ENCODE measurements around the gene DAB2. TPM values are rescaled to one million over a fixed set of nuclear protein-coding genes. Genes with fewer than 3 reads are reported as not detected.
"Not testable (repeated sequence)": the region's sequence is repeated elsewhere in the genome, so short reads cannot be mapped to it uniquely, and the experiment has no call there.

DAB2 gene
- polyA plus RNA-seq, 12 donors, result 81.9 to 151 (median 116) TPM; not detected in 1

DNA sequence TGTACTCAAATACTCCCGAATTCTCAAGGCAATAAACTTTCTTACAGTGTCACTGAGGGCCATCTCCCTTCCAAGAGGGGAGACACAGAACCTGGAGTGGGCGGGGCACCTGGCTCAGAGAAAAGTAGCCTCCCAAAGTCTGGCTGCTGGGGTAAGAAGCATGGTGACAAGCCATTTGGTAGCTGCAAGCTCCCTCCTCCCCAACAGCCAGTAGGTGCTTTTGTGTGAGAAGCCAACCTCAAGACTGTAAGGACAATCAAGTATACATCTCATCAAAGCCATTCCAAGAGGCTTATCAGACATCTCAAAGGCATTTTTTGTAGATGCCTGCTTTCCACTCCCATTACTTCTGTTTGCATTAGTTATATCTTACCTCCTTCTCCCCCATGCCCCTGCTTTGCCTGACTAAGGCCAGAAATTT, 1.4 kb downstream of the DAB2 start:
- DNase-seq, result peak; percentile 52

DNA sequence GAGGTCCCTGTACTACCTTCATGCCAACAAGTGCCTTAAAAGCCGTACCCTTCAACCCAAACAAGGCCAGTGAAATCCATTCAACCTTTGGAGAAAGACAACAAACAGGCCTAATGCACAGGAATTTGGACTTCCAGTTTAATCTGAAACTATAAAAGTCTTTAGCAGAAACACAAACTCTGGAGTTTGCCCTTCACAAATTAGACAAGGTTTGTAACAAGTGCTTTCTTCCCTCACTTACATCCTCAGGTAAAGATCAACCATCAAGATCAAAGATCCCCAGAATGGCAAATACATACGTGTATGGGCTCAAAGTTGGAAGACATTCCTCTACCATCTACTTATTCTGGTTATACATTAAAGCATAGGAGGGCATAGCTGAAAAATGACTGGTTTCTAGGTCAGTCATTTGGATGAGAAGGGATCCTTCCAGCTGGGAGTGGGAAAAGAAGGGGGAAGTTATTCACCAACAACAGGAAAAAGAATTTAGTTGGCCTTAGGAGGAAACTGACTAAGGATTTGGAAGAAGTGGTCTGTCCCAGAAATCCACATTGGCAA, 2.0 kb downstream of the DAB2 start:
- DNase-seq, result no peak

DNA sequence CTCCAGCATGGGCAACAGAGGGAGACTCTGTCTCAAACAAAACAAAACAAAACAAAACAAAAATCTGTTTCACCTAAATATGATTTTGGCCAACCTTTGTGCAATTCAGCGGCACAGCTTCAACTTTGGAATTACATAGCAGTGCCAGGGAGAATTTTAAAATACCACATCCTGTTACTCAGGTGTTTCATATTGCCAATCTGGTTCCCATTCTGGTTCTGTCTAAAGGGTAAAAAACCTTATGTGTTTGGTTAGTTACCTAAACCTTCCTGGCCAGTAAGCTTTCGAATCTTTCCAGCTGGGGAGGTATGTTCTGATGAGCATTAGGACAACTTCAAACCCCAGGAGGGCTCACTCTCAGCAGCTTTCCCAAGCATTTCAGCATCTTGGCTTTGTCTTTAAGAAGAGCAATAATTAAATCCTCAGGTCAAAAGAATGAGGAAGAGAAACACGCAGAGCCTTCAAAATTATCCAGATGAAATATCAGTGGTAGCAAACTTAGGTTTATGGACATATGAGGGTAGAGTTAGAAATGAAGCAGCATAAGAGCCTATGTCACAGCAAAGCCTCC, 2.7 kb downstream of the DAB2 start:
- no peak for DNase-seq

DNA sequence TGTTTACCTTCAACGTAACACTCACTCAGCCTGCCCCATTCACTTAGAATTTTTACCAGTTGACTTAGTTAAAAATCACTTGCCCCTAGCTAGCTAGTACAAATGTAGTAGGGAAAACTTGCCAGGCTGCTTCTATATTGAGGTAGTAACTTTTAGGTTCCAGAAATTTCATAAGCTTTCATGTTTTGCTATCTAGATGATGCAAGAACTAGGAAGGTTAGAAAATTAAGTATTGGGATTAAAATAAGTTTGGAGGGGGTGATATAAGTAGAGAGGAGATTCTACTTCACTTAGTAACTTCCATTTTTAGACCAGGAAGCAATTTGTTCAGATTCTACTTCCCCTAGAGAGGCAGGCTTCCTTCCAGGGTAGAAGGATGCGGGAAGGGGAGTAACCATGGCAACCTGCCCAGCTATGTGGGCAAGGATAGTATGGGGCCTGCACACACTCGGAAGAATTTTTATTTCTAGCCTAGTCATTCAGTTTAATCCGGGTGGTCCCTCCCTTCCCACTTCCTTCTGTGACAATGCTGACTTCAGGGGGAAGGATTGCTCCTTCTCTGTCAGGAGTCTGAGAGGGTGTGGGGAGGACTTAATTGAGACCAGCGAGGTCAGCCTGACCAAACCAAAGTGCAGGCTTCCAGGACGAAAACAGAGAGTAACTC, 4.2 kb downstream of the DAB2 start:
- DNase-seq, result peak; percentile 70

DNA sequence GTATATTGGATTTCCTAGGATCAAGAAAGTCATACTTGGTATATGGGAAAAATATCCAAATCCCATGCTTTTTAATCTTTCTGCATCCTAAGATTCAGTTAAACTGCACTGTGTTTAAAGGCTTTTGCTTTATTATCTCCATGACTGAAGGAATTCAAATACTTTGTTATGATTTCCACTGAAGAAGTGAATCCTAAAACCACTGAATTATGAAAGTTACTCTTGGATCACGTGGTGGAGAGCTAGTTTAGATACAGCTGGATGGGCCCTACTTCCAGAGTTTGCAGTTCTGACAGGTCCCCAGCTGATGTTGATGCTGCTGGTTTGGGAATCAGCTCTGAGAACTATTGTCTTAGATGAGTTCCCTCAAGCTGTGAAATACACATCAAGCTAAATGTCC, 5.0 kb downstream of the DAB2 start:
- DNase-seq, result no peak

DNA sequence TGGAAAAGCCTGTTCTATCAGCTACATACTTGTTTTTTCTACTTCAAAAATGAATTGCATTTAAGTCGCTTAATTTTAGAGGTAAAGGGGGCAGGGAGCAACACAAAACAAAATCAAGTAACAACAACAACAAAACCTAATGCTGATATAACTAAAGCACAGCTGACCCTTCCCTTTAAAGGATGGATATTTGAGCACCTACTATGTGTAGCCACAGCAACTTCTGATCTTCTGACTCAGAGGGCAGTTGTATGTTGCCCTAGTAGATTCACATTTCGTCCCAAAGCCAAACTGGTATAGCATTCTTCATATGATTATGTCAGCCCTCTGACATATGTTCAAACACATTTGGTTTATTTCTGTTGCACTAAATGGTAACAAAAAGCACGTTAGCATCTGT, 6.8 kb downstream of the DAB2 start:
- DNase-seq, result no peak

DNA sequence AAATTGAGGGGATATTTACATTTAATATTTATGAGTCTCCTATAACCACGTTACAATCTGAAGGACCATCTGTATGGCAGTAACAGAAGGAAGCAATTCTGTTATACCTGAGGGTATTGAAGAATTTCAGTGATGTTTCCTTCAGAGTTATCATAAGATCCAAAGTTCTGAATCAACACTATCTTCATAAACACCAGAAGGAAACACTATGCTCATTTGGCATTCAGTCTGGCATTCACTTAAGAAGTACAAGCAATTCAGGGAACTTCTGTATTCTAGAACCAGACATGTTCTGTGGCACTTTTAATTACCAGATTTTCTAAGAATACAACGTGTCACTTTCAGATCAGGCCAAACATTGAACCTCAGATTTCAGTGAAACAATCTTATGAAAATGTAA, 9.6 kb downstream of the DAB2 start:
- no peak for DNase-seq

DNA sequence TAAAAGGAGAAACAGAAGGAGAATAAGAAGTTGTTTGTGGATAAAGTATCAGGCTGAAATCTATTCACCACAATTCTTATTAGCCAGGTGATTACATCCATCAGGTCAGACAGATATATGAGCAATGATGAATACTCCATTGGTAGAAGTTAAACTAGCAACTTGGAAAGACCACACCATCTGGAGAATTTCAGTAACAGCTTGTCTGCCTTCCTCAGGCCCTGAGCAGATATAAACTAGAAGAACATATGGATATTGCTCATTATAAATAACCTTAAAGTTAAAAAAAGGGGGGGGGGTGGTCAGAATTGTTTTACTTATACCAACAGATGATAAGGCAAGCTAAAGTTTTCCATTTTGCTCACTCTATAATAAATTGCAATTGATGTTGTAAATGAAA, 10.4 kb downstream of the DAB2 start:
- DNase-seq, result no peak

DNA sequence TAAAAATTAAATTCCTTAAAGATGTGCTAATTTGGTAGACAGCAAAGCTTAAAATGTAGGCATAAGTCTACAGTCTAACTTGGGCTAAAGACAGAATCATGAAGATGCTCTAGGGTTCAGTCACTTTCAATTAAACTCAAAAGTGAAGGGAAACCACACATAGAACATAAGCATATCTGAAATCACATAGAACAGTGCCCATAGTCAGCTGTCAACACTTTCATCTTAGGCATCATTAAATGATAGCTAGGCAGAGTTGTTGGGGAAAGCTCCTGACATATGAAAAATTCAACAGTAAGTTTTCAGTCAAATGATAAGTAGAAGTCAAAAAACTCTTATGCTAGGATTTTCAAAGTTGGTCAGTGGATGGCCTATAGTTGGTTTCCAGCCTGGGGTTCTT, 11.0 kb downstream of the DAB2 start:
- no peak for DNase-seq

DNA sequence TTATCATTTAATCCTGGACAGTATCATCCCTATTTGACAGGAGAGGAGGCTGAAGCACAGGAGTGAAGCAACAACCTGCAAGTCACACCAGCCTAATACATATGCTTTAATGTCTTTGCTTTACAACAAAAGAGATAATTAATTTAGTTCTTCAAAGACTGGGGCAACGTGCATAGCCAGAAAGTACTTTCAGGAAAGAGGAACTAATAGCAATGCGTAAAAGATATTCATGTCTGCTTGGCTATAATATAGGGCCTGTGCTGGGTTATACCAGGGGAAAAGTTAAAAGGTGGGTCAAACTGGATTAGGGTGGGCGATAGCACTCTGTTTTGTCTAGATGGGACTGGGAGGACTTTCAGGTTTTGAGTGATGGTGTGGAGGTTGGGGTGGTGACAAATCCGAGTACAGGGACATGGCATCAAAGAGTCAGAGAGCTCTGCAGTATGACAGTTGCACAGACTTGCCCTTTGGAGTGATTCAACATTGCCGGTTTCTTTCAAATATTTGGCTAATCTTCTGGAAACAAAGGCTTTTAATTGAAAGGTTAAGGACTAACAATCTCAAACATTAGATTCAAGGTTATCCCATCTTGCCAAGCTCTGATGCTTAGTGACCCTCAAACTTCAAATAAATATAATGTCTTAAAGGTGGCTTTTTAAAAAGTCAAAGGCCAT, 11.9 kb downstream of the DAB2 start:
- DNase-seq, result no peak

DNA sequence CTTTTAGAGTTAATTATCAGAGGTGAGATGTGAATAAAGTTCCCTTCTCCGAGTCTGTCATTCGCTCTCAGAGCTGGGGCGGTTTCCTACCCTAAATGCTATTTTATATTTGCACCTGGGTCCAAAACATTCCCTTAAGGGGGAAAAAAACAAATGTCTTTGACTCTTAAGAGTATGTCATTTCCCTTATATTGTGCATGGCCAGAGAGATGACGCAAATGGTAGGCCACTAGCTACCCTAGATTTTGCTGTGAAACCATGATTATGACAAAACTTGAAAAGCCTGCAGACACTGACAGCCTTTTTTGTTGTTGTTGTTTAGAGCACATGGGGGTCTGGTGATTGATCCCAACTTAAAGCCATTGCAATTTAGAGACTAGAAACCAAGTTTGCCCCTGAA, 12.8 kb downstream of the DAB2 start:
- no peak for DNase-seq

DNA sequence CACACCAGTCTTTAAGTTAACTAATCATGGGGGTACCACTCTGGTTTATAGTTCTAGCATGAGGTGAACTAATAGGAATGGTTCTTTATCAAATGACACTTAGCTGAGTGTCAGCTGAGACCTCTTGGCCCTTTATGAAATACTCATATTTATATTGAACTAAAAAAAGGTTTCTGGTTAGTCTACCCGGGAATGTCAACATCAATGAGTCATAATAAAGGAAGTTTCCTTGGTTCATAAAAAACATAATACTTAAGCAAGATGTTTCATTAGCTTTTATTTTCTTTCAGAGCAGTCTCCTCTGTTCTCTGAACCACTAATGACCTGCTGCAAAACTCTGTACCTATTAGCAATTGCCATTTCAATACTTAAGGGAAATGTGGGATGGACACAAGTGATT, 13.7 kb downstream of the DAB2 start:
- DNase-seq, result no peak

DNA sequence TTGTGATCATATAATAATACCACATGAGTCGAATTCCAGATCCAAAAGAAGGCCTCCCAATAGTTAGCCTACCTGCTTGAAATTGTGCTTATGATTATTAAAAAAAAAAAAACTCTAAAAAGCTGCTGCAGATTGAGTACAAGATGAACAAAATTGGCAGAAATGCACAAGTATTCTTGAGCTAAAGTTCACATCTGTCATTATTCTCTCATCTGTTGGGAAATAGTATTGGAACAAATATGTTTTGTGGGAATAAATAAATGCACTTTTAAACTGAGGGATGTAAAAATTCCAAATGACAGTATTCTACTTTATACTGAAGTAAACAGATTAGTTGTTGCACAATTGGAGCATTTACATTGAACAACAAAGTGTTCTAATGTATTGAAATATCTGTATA, 15.7 kb downstream of the DAB2 start:
- no peak for DNase-seq

DNA sequence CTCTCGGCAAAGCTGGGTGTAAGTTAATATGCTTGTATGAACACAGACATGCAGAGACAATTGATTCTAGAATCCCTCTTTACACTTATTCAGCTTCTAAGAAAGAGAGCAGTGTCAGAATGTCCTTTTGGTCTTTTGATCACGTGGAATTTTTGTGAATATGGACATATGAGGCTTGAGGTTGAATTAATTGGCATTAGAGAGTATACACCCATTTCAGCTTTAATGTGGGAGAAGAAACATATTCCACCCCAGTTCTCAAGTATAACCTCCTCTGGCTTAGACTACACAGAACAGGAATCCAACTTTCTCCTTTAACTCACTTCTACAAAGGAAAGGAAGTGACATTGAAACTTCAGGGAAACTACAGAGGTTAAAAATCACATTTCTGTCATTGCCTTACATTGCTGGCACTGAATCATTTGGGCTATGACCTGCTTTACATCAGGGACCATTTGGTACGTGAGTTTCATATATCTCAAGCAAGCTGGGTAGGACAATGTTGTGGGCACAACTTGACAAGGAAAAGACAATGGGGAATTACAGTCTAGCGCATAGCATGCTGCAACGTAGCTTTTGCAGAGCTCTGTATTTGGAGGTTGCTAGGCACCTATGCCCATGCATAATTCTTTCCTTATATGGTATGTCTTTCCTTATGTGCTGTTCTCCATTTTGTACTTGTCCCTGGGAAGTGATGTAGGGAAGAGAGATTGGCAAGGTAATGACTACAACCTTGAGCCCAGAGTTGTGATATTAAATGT, 19.5 kb downstream of the DAB2 start:
- no peak for DNase-seq

DNA sequence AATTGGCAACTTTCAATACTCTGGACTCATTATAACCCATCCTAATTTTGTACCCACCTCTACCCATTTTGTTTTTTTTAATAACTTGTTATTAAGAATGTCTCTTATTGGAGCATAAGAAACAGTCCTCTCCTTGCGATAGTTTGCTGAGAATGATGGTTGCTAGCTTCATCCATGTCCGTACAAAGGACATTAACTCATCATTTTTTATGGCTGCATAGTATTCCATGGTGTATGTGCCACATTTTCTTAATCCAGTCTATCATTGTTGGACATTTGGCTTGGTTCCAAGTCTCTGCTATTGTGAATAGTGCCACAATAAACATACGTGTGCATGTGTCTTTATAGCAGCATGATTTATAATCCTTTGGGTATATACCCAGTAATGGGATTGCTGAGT, 21.0 kb downstream of the DAB2 start:
- DNase-seq, result not testable (repeated sequence)

DNA sequence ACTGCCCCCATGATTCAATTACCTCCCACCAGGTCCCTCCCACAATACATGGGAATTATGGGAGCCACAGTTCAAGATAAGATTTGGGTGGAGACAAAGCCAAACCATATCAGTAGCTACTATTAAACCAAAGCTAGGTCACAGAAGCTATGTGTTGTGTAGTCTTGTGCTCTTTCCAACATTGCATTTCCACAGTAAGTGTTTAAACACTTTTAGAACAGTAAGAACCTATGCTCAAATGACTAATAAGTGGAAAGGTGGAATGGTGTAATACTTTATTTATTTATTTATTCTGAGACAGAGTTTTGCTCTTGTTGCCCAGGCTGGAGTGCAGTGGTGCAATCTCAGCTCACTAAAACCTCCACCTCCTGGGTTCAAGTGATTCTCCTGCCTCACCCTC, 22.6 kb downstream of the DAB2 start:
- DNase-seq, result not testable (repeated sequence)

DNA sequence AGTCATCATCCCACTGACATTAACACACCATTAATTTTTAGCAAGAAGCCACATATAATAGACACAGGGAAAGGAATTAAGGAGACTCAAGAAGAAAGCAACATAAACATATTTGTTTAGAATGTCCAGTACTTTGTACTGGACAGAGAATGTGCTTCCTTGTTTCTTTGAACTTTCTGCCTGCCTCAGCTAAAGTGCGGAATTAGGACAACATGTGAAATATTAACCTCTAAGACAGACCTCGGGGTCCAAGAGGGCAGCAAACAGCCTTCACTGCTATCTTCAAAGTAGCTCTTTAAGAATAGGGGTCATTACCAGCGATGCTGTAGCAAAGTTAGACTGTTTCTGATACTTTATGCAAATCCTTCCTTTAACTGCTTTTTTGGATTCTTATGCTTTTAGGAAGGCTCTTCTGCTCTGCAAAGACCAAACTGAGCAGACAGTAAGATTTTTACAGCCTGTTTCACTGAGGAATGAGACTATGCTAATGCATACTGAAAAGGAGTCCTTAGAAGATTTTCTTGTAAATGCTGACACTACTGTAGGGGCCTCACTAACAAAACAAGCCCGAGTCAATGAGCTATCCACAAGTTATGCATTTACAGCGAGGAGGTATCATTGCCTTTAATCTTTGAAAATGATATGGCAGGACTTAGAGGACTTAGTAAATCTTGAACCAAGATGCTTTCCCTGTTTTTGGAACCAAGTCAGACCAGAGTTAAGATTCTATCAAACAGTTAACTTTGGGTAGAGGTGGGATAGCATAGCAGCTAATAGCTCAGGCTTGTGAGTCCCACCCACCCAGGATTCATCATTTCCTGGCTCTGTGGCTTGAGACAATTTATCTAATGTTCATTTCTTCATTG, 23.8 kb downstream of the DAB2 start:
- no peak for DNase-seq

DNA sequence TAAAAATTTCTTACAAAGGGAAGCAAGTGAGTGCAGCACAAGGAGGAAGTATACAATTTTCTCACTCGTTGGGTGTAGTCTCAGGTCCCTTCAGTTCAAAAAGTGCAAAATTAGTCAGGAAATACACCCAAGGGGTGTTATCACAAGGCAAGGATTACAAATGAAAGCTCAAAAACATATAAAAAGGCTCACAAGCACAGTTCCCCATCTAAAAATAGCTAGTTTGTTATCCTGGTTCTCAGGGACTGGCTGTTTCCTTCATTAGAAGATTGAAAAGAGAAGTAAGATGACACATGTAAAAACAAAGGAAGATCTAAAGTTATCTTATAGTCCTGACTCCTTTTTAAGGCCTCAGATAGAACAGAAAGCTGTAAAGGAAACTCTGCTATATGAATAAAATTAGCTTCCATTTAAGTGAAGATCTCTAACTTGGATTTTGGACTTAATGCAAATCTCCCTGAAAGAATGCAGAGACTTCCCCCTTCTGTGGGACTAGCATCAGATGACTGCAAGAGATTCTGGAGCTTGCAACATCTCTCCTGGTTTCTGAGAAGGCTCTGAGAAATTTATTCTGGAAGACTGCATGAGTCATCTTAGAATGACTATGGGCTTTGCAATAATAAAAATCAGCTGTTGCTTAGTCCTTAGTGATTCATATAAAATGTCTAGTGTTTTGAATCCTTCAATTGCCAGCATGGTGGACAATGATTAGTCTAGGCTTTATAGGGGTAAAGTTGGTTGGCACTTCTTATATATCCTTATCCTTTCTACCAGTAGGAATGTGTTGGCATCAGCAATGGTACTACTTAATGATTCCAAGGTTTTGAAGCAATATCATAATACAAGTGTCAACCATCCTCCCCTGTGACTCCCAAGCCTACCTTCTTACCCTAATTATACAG, 25.4 kb downstream of the DAB2 start:
- no peak for DNase-seq

DNA sequence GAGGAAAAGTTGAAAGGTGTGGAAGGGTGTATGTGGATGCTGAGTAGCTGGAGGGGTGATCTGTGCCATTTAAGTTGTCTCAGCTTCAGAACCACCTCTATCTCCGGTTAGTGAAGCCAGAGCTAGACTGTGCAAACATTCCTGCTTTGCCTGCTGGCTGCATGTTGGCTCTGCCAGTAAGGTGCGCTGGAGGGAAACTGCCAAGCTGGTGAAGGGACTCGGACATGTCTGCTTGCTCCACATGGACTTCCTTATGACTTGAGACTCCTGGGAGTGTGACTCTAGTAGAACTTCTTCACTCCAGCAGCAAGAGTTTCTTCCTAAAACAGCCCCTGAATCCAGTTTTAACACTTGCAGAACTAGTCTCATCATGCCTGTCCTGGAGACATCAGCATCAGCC, 27.9 kb downstream of the DAB2 start:
- no peak for DNase-seq

DNA sequence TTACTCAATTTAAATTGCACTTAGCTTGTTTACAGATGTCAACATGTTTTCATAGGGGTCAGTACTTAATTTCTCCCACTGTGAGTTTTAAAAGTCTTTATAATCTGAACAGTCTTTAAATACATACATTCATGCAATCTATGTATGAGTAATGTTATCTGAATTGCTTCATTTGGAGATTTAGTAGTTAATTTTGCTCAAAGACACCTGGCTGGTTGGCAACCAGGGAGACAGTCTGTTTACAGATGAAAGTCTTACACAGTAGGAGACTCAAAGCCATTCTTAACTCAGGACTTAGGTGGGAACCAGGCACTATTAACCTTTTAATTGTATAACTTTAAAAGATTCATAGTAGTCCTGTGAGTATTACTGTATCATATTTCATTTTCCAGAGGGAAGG, 29.3 kb downstream of the DAB2 start:
- DNase-seq, result no peak

Data from muscle of arm (tissue), 12 donors.